ENCODE measurements around the gene PAGE2B.
"Not testable (repeated sequence)": the region's sequence is repeated elsewhere in the genome, so short reads cannot be mapped to it uniquely, and the experiment has no call there.

The PAGE2B gene

DNA sequence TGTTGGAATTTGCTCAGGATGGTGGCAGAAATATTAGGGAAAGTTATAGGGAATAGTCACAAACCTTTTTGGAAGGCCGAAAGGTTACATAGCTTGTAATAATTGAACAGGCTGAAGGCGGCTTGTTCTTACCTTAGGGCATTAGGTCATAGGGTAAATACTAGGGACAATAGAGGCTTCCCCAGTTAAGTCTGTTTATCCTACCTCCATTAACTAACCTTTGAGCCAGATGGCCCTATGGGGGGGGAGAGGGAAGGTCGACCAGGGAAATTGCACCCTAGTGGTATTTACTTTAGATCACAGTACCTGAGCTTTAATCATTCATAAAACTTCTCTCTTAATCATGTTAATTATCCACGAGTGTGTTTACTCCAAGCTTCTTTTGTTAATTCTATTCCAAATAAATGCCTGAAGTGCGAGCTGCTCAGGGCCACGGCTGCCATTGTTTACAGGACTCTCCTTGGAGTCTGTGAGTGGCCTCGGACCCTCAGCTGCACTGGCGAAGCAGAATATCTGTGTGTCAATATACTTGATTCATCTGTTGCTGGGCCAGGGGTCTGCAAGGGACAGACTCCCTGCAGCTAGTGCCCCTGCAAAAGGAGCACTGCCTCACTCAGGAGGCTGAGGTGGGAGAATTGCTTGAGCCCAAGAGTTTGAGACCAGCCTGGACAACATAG, 36.9 kb downstream of the PAGE2B start:
- no peak for DNase-seq

DNA sequence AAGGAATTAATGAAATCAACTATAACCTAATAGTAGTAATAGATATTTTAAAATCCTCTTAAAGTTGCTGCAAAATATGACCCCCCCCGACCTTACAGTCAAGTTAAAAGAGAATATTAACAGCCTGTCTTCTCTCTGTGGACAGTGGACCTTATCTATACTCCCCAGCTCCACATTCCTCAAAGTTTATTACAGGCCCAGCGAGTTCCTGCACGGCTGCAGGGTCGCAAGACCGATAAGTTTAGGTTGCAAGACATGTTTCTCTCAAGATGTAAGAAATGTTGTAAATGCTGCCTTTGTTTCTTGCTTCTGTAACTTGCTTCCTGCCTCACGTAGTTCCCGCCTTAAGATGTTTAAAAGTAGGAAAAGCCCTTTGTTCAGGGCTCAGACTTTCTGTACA, 41.8 kb downstream of the PAGE2B start:
- DNase-seq: not testable (repeated sequence)

DNA sequence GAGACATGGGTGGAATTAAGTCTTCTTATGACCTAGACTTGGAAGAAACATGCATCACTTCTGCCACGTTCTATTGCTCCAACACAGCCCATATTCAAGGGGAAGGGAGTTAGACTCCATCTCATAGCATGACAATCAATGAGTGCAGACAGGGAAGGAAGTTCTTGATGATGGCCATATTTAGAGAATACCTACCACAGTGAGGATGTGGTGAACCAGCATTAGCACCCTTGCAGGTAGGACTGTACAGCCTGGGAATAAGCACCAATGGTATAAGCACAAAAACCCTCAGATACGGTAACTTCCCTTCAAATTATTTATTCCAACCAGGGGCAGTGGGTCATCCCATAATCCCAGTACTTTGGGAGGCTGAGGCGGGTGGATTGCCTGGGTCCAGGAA, 43.7 kb downstream of the PAGE2B start:
- peak; percentile 10 for DNase-seq

DNA sequence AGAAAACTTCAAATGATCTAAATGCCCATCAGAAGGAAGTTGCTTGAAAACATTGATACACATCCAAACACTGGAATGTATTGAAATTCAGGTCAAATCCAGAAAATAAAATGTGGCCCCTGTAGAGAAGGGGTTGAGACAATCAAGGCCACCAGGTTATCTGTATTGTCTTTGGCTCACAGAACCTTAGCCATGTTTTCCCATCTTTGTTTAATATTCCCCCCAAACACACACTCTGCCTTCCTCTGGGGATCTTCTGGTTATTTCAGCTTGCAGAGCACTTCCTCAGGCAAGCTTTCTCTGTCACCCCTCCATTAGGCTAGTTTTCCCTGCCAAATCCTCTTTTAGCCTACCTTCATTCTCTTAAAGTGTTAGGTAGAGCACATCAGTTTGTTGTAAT, 44.4 kb downstream of the PAGE2B start:
- DNase-seq: no peak

DNA sequence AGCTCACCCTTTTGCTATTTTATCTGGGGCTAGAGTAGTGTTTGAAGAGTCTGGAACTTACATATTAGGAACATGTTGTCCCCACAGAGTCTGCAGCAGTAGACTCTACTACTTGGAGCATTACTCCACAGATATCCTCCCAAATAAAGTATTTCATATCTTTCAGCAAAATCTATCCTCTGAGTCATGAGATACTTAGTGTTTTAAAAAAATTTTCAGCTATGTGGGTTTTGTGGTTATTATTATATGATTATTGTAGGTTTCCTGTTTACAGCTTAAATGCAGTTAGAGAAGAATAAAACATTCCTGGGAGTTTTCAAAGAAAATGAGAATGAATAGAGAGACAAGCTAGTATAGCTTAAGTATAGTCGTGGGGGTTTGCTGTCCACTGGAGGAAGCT, 44.9 kb downstream of the PAGE2B start:
- DNase-seq: peak; percentile 1

DNA sequence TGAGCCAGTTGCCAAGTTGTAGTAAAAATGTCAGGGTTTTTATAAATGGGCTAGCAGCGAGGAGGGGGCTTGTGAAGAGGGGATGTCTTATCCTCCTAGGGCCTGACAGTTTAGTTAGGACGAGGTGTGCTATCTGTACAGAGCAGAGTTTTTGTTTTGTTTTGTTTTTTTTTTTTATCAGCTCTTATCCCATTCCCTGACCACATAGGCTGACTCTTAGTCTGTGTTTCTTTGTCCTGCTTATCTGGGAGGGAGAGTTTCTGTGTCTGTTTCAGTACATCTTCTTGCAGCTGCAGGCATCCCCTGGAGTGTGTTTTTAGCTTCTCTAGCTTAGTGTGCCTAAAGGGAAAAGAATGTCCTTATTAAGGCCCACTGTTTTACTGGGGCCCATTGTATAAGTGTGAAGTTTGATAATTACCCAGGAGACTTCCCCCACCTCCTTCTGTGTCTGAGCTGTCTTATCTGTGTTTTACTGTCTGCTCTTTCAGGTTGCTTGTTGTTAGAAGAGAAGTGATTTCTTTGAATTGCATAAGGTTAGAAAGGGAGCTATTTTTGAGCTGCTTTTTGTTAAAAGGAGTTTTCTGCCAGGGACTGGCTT, 46.0 kb downstream of the PAGE2B start:
- no peak for DNase-seq

DNA sequence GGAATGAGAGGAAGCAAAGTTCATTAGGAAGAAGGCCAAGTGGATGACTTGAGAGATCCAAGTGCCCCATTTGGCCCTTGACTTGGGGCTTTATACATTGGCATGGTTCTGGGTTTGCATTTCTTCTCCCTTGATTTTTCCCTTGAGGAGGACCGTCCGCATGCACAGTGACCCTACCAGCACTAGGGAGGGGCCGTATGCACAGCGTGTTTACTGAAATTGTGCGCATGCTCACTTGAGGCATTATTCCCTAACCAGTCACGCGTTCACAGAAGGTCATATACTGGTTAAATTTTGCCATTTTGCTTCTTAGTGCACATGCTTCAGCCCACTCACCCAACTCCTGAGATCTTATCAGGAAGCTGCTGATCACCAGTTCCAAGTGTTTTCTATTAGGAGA, 49.1 kb downstream of the PAGE2B start:
- no peak for DNase-seq

DNA sequence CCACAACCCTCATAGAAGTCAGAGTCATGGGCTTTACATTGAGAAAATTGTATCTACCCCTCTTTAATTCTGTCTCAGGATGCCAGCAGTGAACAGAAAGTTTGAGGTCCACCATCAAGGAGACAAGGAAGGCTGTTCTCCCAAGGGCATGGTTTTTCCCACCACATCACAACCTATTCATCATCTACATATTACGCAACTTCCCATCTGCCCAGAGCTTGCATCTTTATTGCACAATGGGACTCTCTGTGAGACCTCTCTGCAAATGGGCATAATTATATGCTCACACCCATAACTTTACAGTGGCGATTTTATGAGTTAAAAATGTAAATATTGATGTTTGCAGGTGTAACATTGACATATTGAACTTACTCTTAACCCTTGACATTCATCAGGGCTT, 52.9 kb downstream of the PAGE2B start:
- no peak for DNase-seq
